HCT116 (cell line): ENCODE measurements around the gene MICAL3. TPM values are rescaled to one million over a fixed set of nuclear protein-coding genes. Genes with fewer than 3 reads are reported as not detected.
"Not testable (repeated sequence)": the region's sequence is repeated elsewhere in the genome, so short reads cannot be mapped to it uniquely, and the experiment has no call there.

Experiments
- ATAC-seq: fragments of 200-7000 bp; cut with Tn5 transposase; 2 replicates; pipeline ENCODE4 v1.9.1; 2020; ENCODE audit warnings: mild to moderate bottlenecking, moderate library complexity
- BruUV-seq: library from RNA; stranded (reverse); fragments of 400-500 nt; replicated peaks from 2 replicates; lab custom pipeline; 2021; lab: Mats Ljungman, UMichigan
- CTCF ChIA-PET: fragments of 300-600 bp; sonication (Branson Sonifier 250); formaldehyde crosslinking; loops from one replicate; lab custom pipeline; 2021; ENCODE audit warnings: antibody characterized with exemption; lab: Charles Lee
- POLR2A ChIA-PET: fragments of 300-600, 350-600 bp; sonication (Branson Sonifier 250); formaldehyde crosslinking; loops from one replicate; lab custom pipeline; 2021; ENCODE audit warnings: antibody characterized with exemption; lab: Charles Lee
- RAD21 ChIA-PET, 2 experiments: fragments of 300-600 bp; sonication (Branson Sonifier 250); formaldehyde crosslinking; loops; one replicate each; lab custom pipeline; 2023; ENCODE audit warnings: low total read pairs in 2 of 2; ENCODE audit not compliant: uncharacterized antibody in 2 of 2, unreplicated experiment in 2 of 2, low non-redundant PET in 1 of 2; lab: Charles Lee
- DNase-seq: peaks from one replicate; pipeline ENCODE4 v3.0.0-alpha.2; 2010; ENCODE audit warnings: low read depth, low spot score
- H2AFZ ChIP-seq: fragments of 200-600 bp; shearing (Covaris generic), sonication (generic); 2 replicates; pipeline ENCODE4 v1.6.1; 2017; ENCODE audit warnings: low read depth, mixed run types, mixed read lengths, antibody characterized with exemption, low read length; ENCODE audit not compliant: poor library complexity, severe bottlenecking
- H3K27ac ChIP-seq: 2 replicates; pipeline ENCODE4 v1.5.1; 2012; ENCODE audit warnings: low read depth, low read length
- H3K27me3 ChIP-seq: fragments of 200-600 bp; sonication (generic); 2 replicates; pipeline ENCODE4 v1.6.1; 2016; ENCODE audit warnings: mixed run types, low read length, mixed read lengths; ENCODE audit not compliant: insufficient read depth
- H3K36me3 ChIP-seq, 2 experiments: fragments of 200-500 bp in 1 of 2; fragments of 200-600 bp in 1 of 2; sonication (Bioruptor generic) in 1 of 2; sonication (generic) in 1 of 2; 2 replicates each; pipeline versions ENCODE4 v1.5.1 to v1.6.1; 2014 to 2016; ENCODE audit warnings: low read length in 2 of 2, inconsistent platforms in 1 of 2, mixed read lengths in 1 of 2, mixed run types in 1 of 2; ENCODE audit not compliant: insufficient read depth in 2 of 2, control insufficient read depth in 1 of 2
- H3K4me1 ChIP-seq, 2 experiments: fragments of 200-600 bp in 1 of 2; sonication (generic) in 1 of 2; 2 replicates each; pipeline versions ENCODE4 v1.5.1 to v1.6.1; 2012 to 2017; ENCODE audit warnings: low read length in 2 of 2, inconsistent platforms in 1 of 2, mild to moderate bottlenecking in 1 of 2, mixed read lengths in 1 of 2, mixed run types in 1 of 2, moderate library complexity in 1 of 2; ENCODE audit not compliant: insufficient read depth in 2 of 2, control insufficient read depth in 1 of 2
- H3K4me2 ChIP-seq: fragments of 200-600 bp; sonication (generic); 2 replicates; pipeline ENCODE4 v1.6.1; 2017; ENCODE audit warnings: mixed run types, low read length, mixed read lengths
- H3K4me3 ChIP-seq, 2 experiments: fragments of 200-600 bp in 1 of 2; sonication (generic) in 1 of 2; replicated peaks in 1 of 2; 2 replicates each; pipeline ENCODE4 v1.5.1; 2011 to 2016; ENCODE audit warnings: low read length in 2 of 2, control low read depth in 1 of 2, low read depth in 1 of 2, mild to moderate bottlenecking in 1 of 2, mixed read lengths in 1 of 2, mixed run types in 1 of 2
- H3K79me2 ChIP-seq: fragments of 200-600 bp; sonication (generic); 2 replicates; pipeline ENCODE4 v1.6.1; 2017; ENCODE audit warnings: mild to moderate bottlenecking, mixed run types, low read length, moderate library complexity, mixed read lengths; ENCODE audit not compliant: insufficient read depth
- H3K9ac ChIP-seq: fragments of 200-600 bp; sonication (generic); 2 replicates; pipeline ENCODE4 v1.6.1; 2016; ENCODE audit warnings: low read length, mixed read lengths
- H3K9me2 ChIP-seq: fragments of 200-600 bp; sonication (generic), shearing (Covaris generic); 2 replicates; pipeline ENCODE4 v1.6.1; 2017; ENCODE audit warnings: mixed run types, mild to moderate bottlenecking, moderate library complexity; ENCODE audit not compliant: insufficient read depth
- H3K9me3 ChIP-seq, 2 experiments: fragments of 200-500 bp in 1 of 2; fragments of 200-600 bp in 1 of 2; sonication (Bioruptor generic) in 1 of 2; sonication (generic) in 1 of 2; 2 replicates each; pipeline ENCODE4 v1.6.1; 2014 to 2017; ENCODE audit warnings: low read length in 2 of 2, mixed read lengths in 2 of 2, inconsistent platforms in 1 of 2, low read depth in 1 of 2, mild to moderate bottlenecking in 1 of 2, mixed run types in 1 of 2, moderate library complexity in 1 of 2; ENCODE audit not compliant: control insufficient read depth in 1 of 2, insufficient read depth in 1 of 2
- H4K20me1 ChIP-seq: fragments of 200-600 bp; sonication (generic), shearing (Covaris generic); 2 replicates; pipeline ENCODE4 v1.6.1; 2017; ENCODE audit warnings: mixed run types, mild to moderate bottlenecking, moderate library complexity; ENCODE audit not compliant: insufficient read depth
- POLR2A ChIP-seq: IDR thresholded peaks from 2 replicates; pipeline ENCODE4 v1.7.0; 2011; ENCODE audit warnings: borderline replicate concordance; ENCODE audit not compliant: insufficient read depth, insufficient read length; ENCODE audit errors: extremely low read depth
- ZFX ChIP-seq: fragments of 450-650 bp; IDR thresholded peaks from 2 replicates; pipeline ENCODE4 v1.6.1; 2017
- intact Hi-C: fragments of 100-400 bp; cut with micrococcal nuclease; formaldehyde crosslinking; loops from 2 replicates; pipeline ENCODE4 v1.10.0; 2022
- total RNA-seq: library from RNA; stranded (reverse); gene quantifications from one replicate; pipeline ENCODE4 v1.2.1, GENCODE V29; 2021; ENCODE audit not compliant: unreplicated experiment

Gene MICAL3
- total RNA-seq, 1 experiment from 2014 or later = 30.8 TPM

DNA sequence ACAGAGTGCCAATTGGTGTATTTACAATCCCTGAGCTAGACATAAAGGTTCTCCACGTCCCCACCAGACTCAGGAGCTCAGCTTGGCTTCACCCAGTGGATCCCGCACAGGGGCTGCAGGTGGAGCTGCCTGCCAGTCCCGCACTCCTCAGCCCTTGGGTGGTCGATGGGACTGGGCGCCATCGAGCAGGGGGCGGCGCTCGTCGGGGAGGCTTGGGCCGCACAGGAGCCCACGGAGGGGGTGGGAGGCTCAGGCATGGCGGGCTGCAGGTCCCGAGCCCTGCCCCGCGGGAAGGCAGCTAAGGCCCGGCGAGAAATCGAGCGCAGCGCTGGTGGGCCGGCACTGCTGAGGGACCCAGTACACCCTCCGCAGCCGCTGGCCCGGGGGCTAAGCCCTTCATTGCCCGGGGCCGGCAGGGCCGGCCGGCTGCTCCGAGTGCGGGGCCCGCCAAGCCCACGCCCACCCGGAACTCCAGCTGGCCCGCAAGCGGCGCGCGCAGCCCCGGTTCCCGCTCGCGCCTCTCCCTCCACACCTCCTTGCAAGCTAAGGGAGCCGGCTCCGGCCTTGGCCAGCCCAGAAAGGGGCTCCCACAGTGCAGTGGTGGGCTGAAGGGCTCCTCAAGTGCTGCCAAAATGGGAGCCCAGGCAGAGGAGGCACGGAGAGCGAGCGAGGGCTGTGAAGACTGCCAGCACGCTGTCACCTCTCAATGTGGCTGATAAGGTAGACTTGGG lies 29.0 kb upstream of the MICAL3 start:
- POLR2A ChIA-PET = interaction anchor here (0.9 kb wide), 1 partner anchor 22 kb away, joined by 3 read pairs; no protein-coding TSS in a partner anchor
- peaks cover 0 to 24% of the 10 kb centered on the region in 2 experiments; a peak in 2 of 4 replicates for H3K4me1 ChIP-seq
- H3K9me2 ChIP-seq, H3K4me3 ChIP-seq, H3K4me2 ChIP-seq, H4K20me1 ChIP-seq, H3K79me2 ChIP-seq, DNase-seq, H3K27me3 ChIP-seq, H2AFZ ChIP-seq, RAD21 ChIA-PET, H3K27ac ChIP-seq, H3K9me3 ChIP-seq, CTCF ChIA-PET, intact Hi-C loops, ATAC-seq, BruUV-seq, H3K36me3 ChIP-seq, H3K9ac ChIP-seq: not testable (repeated sequence)

DNA sequence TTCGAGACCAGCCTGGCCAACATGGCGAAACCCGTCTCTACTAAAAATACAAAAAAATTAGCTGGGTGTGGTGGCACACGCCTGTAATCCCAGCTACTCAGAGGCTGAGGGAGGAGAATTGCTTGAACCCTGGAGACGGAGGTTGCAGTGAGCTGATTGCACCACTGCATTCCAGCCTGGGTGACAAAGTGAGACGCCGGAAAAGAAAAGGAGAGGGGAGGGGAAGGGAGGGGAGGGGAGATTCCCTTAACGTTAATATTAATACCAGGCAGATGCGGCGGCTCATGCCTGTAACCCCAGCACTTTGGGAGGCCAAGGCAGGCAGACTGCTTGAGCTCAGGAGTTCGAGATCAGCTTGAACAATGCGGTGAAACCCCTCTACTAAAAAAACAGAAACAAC lies 26.8 kb upstream of the MICAL3 start:
- H3K4me2 ChIP-seq, H3K79me2 ChIP-seq, CTCF ChIA-PET, intact Hi-C loops, H3K9ac ChIP-seq, ATAC-seq, H3K27ac ChIP-seq, H3K9me2 ChIP-seq, H4K20me1 ChIP-seq, H3K36me3 ChIP-seq, H3K4me3 ChIP-seq, RAD21 ChIA-PET, H2AFZ ChIP-seq, BruUV-seq, H3K4me1 ChIP-seq, POLR2A ChIA-PET, DNase-seq, H3K27me3 ChIP-seq, H3K9me3 ChIP-seq: not testable (repeated sequence)

DNA sequence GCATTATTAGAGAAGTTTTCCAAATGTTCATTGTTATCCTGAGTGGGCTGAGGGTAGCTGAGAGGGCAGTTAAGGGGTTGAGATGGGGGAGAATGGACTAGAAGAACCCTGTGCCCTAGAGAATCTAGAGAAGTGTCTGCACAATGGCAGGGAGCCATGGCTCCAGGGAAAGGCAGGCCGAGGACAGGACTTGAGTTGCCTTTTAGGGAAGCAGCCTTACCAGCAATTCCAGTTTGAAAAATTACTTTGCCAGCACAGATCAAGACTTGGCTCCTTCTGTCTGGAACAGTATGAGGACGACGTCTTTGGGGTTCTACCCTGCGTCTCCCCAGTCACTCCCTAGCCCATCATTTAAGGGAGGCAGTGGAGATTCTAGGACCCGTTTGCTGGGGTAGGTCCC lies 25.7 kb upstream of the MICAL3 start:
- BruUV-seq = no TSS peak
- TF ChIP-seq ZFX (no peak), POLR2A (no peak)
- H3K9me2 ChIP-seq = no peaks in the 10 kb centered on the region
- no peak for DNase-seq
- H4K20me1 ChIP-seq = no peaks in the 10 kb centered on the region
- no peak overlapping the region for H2AFZ ChIP-seq
- no peaks in the 10 kb centered on the region for H3K36me3 ChIP-seq
- CTCF ChIA-PET = no interaction called here
- H3K4me2 ChIP-seq = no peak overlapping the region
- ATAC-seq = no peak
- RAD21 ChIA-PET = no interaction called here
- no peaks in the 10 kb centered on the region for H3K4me1 ChIP-seq
- H3K79me2 ChIP-seq = no peaks in the 10 kb centered on the region
- no peaks in the 10 kb centered on the region for H3K9me3 ChIP-seq
- no peaks in the 10 kb centered on the region for H3K27me3 ChIP-seq
- H3K4me3 ChIP-seq = no peak overlapping the region
- H3K27ac ChIP-seq = no peak overlapping the region
- H3K9ac ChIP-seq = no peak overlapping the region
- POLR2A ChIA-PET = no interaction called here
- intact Hi-C loops = no loop called here
